Upper lobe of left lung (tissue), 6 donors: ENCODE measurements around the gene ALKBH4. TPM values are rescaled to one million over a fixed set of nuclear protein-coding genes. Genes with fewer than 3 reads are reported as not detected.

Source experiments
- ATAC-seq, 2 donors: fragments of 200-7000 bp; cut with Tn5 transposase; one replicate each; pipeline ENCODE4 v1.9.1; 2022; ENCODE audit warnings: mild to moderate bottlenecking in 2 of 2, moderate library complexity in 2 of 2; ENCODE audit not compliant: low FRiP score in 2 of 2
- DNase-seq, 2 donors: peaks; one replicate each; pipeline ENCODE4 v3.0.0-alpha.2; 2019 to 2020
- H3K27ac ChIP-seq, 4 donors: fragments of 200-600 bp; sonication (generic); one replicate each; pipeline ENCODE4 v1.5.1; 2016 to 2019
- H3K27me3 ChIP-seq, 4 donors: fragments of 200-600 bp; sonication (generic); one replicate each; pipeline ENCODE4 v1.5.1; 2017 to 2019
- H3K36me3 ChIP-seq, 4 donors: fragments of 200-600 bp; sonication (generic); one replicate each; pipeline ENCODE4 v1.5.1; 2016 to 2019
- H3K4me1 ChIP-seq, 4 donors: fragments of 200-600 bp; sonication (generic); one replicate each; pipeline ENCODE4 v1.5.1; 2018 to 2019
- H3K4me3 ChIP-seq, 4 donors: fragments of 200-600 bp; sonication (generic); one replicate each; pipeline ENCODE4 v1.5.1; 2017 to 2019; ENCODE audit warnings: mild to moderate bottlenecking in 2 of 4, moderate library complexity in 1 of 4
- H3K9me3 ChIP-seq, 4 donors: fragments of 200-600 bp; sonication (generic); one replicate each; pipeline ENCODE4 v1.5.1; 2018 to 2019
- CTCF ChIP-seq, 6 experiments: fragments of 450-650 bp in 4 of 6; fragments of 200-600 bp in 2 of 6; sonication (generic) in 2 of 6; IDR thresholded peaks; one replicate each; pipeline ENCODE4 v1.5.1; 2016 to 2019; ENCODE audit warnings: antibody characterized with exemption in 6 of 6
- EP300 ChIP-seq, 4 donors: sonication (generic); formaldehyde crosslinking; IDR thresholded peaks; one replicate each; pipeline ENCODE4 v1.5.1; 2017; ENCODE audit warnings: antibody characterized with exemption in 4 of 4, control low read depth in 2 of 4
- POLR2A ChIP-seq, 4 donors: fragments of 450-650 bp; IDR thresholded peaks; one replicate each; pipeline ENCODE4 v1.5.1; 2016 to 2017; ENCODE audit warnings: antibody characterized with exemption in 4 of 4, mild to moderate bottlenecking in 2 of 4
- POLR2AphosphoS5 ChIP-seq, 2 donors: sonication (generic); formaldehyde crosslinking; IDR thresholded peaks; one replicate each; pipeline ENCODE4 v1.5.1; 2017; ENCODE audit warnings: antibody characterized with exemption in 2 of 2
- WGBS, 2 donors: methylation state at CpG; one replicate each; pipeline ENCODE4 v1.1.5; 2017 to 2018; 5-methylcytosine and 5-hydroxymethylcytosine counted together
- total RNA-seq, 6 donors: library from RNA; depleted of rRNA in 4 of 6; stranded (reverse); fragments of >200 nt in 4 of 6; gene quantifications; one replicate each; pipeline versions ENCODE4 v1.1.0 to v1.2.1, GENCODE V29; 2016 to 2021
- donor health status: DM: no; HTN: no; CAD: no; lungs with moderate emphysema.
- donor health status: DM: no; HTN: yes; CAD: no; lungs with severe emphysema.

The ALKBH4 gene
- total RNA-seq, 6 donors from 2014 or later = 10.4 to 34.2 (median 18.2) TPM

GRCh38 chr7:102471791-102472125, 7.1 kb upstream of the ALKBH4 start:
- TF ChIP-seq POLR2AphosphoS5 (IDR thresholded peaks at IDR 0.05) (no peak), EP300 (IDR thresholded peaks at IDR 0.05) (no peak), CTCF (IDR thresholded peaks at IDR 0.05) (no peak), POLR2A (IDR thresholded peaks at IDR 0.05) (no peak)
- Histone ChIP-seq H3K9me3 (no peaks in the 10 kb centered on the region), H3K27ac (no peak overlapping the region), H3K4me3 (no peak overlapping the region), H3K36me3 (peaks cover 13 to 58% (median 35%) of the 10 kb centered on the region in 4 donors), H3K27me3 (no peaks in the 10 kb centered on the region), H3K4me1 (peaks cover 0 to 9% (median 0%) of the 10 kb centered on the region in 4 donors)
- no peak for ATAC-seq
- DNase-seq = peak in 1 of 2 donors; percentile 29
- whole genome bisulfite sequencing, 2 donors = 83 to 89% methylated on average over 1 to 5 of the region's 6 CpGs

DNA sequence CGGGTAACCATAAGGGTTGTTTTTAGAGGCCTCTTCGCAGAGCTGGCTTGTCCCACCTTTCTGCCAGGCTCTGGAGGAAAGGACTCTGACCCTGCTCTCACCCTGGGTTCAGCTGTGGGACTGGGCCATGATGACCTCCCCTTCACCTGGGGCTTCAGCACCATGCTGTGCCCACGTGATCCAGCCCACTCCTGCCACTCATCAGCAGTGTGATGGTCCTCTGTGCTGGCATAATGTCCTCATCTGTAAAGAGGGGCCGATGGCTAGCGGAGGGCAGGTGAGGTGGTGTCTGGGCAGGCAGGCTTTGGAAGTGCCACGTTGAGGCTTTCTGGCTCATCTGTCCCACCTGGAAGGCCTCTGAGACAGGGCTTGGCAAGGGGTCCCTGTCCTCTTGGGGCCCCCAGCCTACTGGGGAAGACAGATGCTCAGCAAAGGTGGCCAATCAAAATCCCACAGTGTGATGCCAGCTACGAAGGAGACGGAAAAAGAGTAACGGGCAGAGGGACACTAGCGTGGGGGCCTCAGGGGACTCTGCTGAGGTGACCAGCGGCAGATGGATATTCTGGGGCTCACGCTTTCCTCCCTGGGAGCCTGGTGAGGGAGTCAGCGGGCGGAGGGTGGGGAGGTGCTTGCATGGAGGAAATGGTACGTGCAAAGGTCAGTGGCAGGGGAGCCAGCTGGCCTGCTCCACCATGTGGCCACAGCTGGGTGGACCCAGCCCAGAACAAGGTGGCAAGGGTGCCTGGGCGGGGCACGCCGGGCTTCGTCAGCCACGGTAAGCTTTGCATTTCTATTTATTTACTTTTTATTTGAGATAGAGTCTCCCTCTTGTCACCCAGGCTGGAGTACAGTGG, 5.5 kb upstream of the ALKBH4 start:
- Histone ChIP-seq H3K4me3 (no peak overlapping the region), H3K36me3 (peaks cover 13 to 58% (median 32%) of the 10 kb centered on the region in 4 donors), H3K4me1 (peaks cover 7 to 22% (median 9%) of the 10 kb centered on the region in 4 donors), H3K9me3 (no peaks in the 10 kb centered on the region), H3K27ac (no peak overlapping the region), H3K27me3 (no peaks in the 10 kb centered on the region)
- ATAC-seq (no peak), DNase-seq (peak in 1 of 2 donors; percentile 77)
- TF ChIP-seq EP300 (IDR thresholded peaks at IDR 0.05) (no peak), POLR2AphosphoS5 (IDR thresholded peaks at IDR 0.05) (no peak), POLR2A (IDR thresholded peaks at IDR 0.05) (no peak), CTCF (IDR thresholded peaks at IDR 0.05) (no peak)
- 85 to 88% methylated on average over 16 to 20 of the region's 20 CpGs for WGBS, 2 donors

DNA sequence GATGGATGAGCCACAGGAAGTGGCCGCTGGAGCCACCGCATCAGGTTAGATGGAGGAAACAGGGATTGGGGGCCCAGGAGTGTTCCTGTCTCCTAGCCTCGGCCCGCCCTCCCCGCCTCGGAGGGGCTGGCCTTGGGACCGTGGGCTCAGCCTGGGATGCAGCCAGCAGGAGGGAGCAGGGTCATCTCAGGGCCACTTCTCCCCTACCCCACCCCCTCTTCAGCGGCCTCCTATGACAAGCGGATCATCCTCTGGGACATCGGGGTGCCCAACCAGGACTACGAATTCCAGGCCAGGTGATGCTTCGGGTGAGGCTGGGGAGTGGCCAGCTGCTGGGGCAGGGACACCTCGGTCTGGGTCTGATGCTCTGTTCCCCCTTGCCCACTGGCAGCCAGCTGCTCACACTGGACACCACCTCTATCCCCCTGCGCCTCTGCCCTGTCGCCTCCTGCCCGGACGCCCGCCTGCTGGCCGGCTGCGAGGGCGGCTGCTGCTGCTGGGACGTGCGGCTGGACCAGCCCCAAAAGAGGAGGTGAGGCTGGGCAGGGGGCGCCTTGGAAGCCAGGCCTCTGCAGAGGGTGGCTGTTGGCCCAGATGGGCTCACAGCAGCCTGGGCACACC, 4.8 kb upstream of the ALKBH4 start:
- 90% methylated on average over 23 of the region's 24 CpGs; no CpG with 5 or more reads in 1 of the 2 donors for WGBS, 2 donors
- peaks cover 7 to 23% (median 9%) of the 10 kb centered on the region in 4 donors for H3K4me1 ChIP-seq
- no peak overlapping the region for H3K4me3 ChIP-seq
- no peaks in the 10 kb centered on the region for H3K27me3 ChIP-seq
- peak in 1 of 2 donors; percentile 72 for DNase-seq
- no peak overlapping the region for H3K27ac ChIP-seq
- H3K36me3 ChIP-seq = peaks cover 13 to 58% (median 30%) of the 10 kb centered on the region in 4 donors
- no peak for ATAC-seq
- no peaks in the 10 kb centered on the region for H3K9me3 ChIP-seq
- TF ChIP-seq POLR2AphosphoS5 (IDR thresholded peaks at IDR 0.05) (no peak), CTCF (IDR thresholded peaks at IDR 0.05) (no peak), POLR2A (IDR thresholded peaks at IDR 0.05) (no peak)

GRCh38 chr7:102468478-102469350, 4.1 kb upstream of the ALKBH4 start:
- ATAC-seq (no peak), DNase-seq (peak in 1 of 2 donors; percentile 68)
- TF ChIP-seq POLR2A (IDR thresholded peaks at IDR 0.05) = no peak
- no peak for TF ChIP-seq EP300 (IDR thresholded peaks at IDR 0.05)
- no peak for TF ChIP-seq POLR2AphosphoS5 (IDR thresholded peaks at IDR 0.05)
- no peak for TF ChIP-seq CTCF (IDR thresholded peaks at IDR 0.05)
- H3K27me3 ChIP-seq = no peaks in the 10 kb centered on the region
- no peaks in the 10 kb centered on the region for H3K9me3 ChIP-seq
- peak overlapping the region in 1 of 4 donors; percentile 56 for H3K27ac ChIP-seq
- H3K36me3 ChIP-seq = peaks cover 13 to 56% (median 29%) of the 10 kb centered on the region in 4 donors
- H3K4me3 ChIP-seq = no peak overlapping the region
- peaks cover 11 to 30% (median 14%) of the 10 kb centered on the region in 4 donors for H3K4me1 ChIP-seq
- WGBS, 2 donors = 91 to 93% methylated on average over 29 to 36 of the region's 40 CpGs
